HepG2 (cell line): ENCODE measurements around the gene CNNM1. TPM values are rescaled to one million over a fixed set of nuclear protein-coding genes. Genes with fewer than 3 reads are reported as not detected.

Experiments used
- ATAC-seq: fragments of 200-7000 bp; cut with Tn5 transposase; 3 replicates; pipeline ENCODE4 v1.9.1; 2020; ENCODE audit warnings: mild to moderate bottlenecking, moderate library complexity
- BruUV-seq: library from RNA; stranded (reverse); fragments of 400-500 nt; replicated peaks from 2 replicates; lab custom pipeline; 2021; lab: Mats Ljungman, UMichigan
- CTCF ChIA-PET: fragments of 300-600 bp; formaldehyde crosslinking; extraction: SDS; loops from one replicate; lab custom pipeline; 2021; ENCODE audit warnings: low total read pairs, inconsistent platforms, low intra/inter-chr PET ratio; lab: Yijun Ruan, JAX
- POLR2A ChIA-PET: fragments of 350-600 bp; sonication (Branson Sonifier 250); formaldehyde crosslinking; loops from one replicate; lab custom pipeline; 2020; ENCODE audit warnings: antibody characterized with exemption, inconsistent platforms; lab: Yijun Ruan, JAX
- DNase-seq: peaks from one replicate; pipeline ENCODE4 v3.0.0-alpha.2; 2015; ENCODE audit warnings: low spot score
- FAIRE-seq: peaks from 3 replicates; lab custom pipeline; 2011; peaks lifted over from hg19 to GRCh38; lab: Jason Lieb, UNC
- H2AFZ ChIP-seq: one replicate; pipeline ENCODE4 v1.6.1; 2011; ENCODE audit warnings: low read length, inconsistent platforms
- H3K27ac ChIP-seq: fragments of 300-600 bp; 3 replicates; pipeline ENCODE4 v1.8.0; 2011; ENCODE audit warnings: mixed run types, mild to moderate bottlenecking, mixed read lengths, low read length, inconsistent platforms; ENCODE audit not compliant: insufficient read depth; ENCODE audit errors: extremely low read length
- H3K27me3 ChIP-seq, 2 experiments: fragments of 200-600 bp in 1 of 2; 2 replicates in 1 of 2; 3 replicates in 1 of 2; pipeline versions ENCODE4 v1.6.0 to v1.8.0; 2011; ENCODE audit warnings: low read length in 2 of 2, mild to moderate bottlenecking in 2 of 2, moderate library complexity in 2 of 2, inconsistent platforms in 1 of 2; ENCODE audit not compliant: insufficient read depth in 2 of 2, control insufficient read depth in 1 of 2
- H3K36me3 ChIP-seq, 2 experiments: fragments of 200-600 bp in 1 of 2; replicated peaks in 1 of 2; 2 replicates in 1 of 2; 3 replicates in 1 of 2; pipeline versions ENCODE4 v1.5.1 to v1.8.0; 2011; ENCODE audit warnings: low read length in 2 of 2, inconsistent platforms in 1 of 2; ENCODE audit not compliant: insufficient read depth in 2 of 2, control insufficient read depth in 1 of 2
- H3K4me1 ChIP-seq: 2 replicates; pipeline ENCODE4 v1.5.1; 2012; ENCODE audit warnings: low read length, inconsistent platforms; ENCODE audit not compliant: insufficient read depth
- H3K4me2 ChIP-seq: 2 replicates; pipeline ENCODE4 v1.6.0; 2011; ENCODE audit warnings: low read depth, low read length, inconsistent platforms
- H3K4me3 ChIP-seq, 3 experiments: fragments of 200-600 bp in 1 of 3; sonication (generic), shearing (Covaris generic) in 1 of 3; replicated peaks in 1 of 3; 2 replicates each; pipeline ENCODE4 v1.5.1; 2011 to 2016; ENCODE audit warnings: low read length in 3 of 3, inconsistent platforms in 2 of 3, low read depth in 2 of 3, mild to moderate bottlenecking in 2 of 3, control low read depth in 1 of 3, mixed read lengths in 1 of 3; ENCODE audit not compliant: insufficient read depth in 1 of 3
- H3K79me2 ChIP-seq: one replicate; pipeline ENCODE4 v1.6.1; 2011; ENCODE audit warnings: low read length, inconsistent platforms; ENCODE audit not compliant: insufficient read depth
- H3K9ac ChIP-seq: 2 replicates; pipeline ENCODE4 v1.6.0; 2011; ENCODE audit warnings: mild to moderate bottlenecking, low read depth, low read length, inconsistent platforms; ENCODE audit not compliant: insufficient read depth
- H3K9me3 ChIP-seq: 2 replicates; pipeline ENCODE4 v1.5.1; 2012; ENCODE audit warnings: mild to moderate bottlenecking, low read length
- H4K20me1 ChIP-seq: 2 replicates; pipeline ENCODE4 v1.6.0; 2011; ENCODE audit warnings: inconsistent platforms, mild to moderate bottlenecking, low read length, moderate library complexity; ENCODE audit not compliant: insufficient read depth
- CEBPG ChIP-seq: IDR thresholded peaks from 2 replicates; pipeline ENCODE4 v1.6.1; 2016
- EP300 ChIP-seq, 3 experiments: sonication (generic) in 1 of 3; formaldehyde crosslinking in 1 of 3; IDR thresholded peaks; 2 replicates each; pipeline versions ENCODE4 v1.5.1 to v1.6.1; 2011 to 2020; ENCODE audit warnings: low read depth in 2 of 3, low read length in 2 of 3, borderline replicate concordance in 1 of 3, improper control_type of control experiment in 1 of 3, mild to moderate bottlenecking in 1 of 3, missing genetic modification reagents in 1 of 3, moderate library complexity in 1 of 3
- FUBP1 ChIP-seq: sonication (generic); formaldehyde crosslinking; IDR thresholded peaks from 2 replicates; pipeline ENCODE4 v1.5.1; 2020; ENCODE audit warnings: missing genetic modification reagents, mild to moderate bottlenecking, borderline replicate concordance
- HDAC6 ChIP-seq: fragments of 200-600 bp; sonication (generic); IDR thresholded peaks from 2 replicates; pipeline ENCODE4 v1.7.0; 2017; ENCODE audit warnings: mild to moderate bottlenecking, antibody characterized with exemption, low read length, low read depth
- HNF1A ChIP-seq, 2 experiments: sonication (generic) in 1 of 2; formaldehyde crosslinking in 1 of 2; IDR thresholded peaks; 2 replicates each; pipeline versions ENCODE4 v1.4.0 to v1.6.1; 2016 to 2020; ENCODE audit warnings: borderline replicate concordance in 1 of 2, low read depth in 1 of 2, mild to moderate bottlenecking in 1 of 2, missing genetic modification reagents in 1 of 2
- IKZF5 ChIP-seq: IDR thresholded peaks from 2 replicates; pipeline ENCODE4 v1.6.1; 2018; ENCODE audit warnings: missing genetic modification reagents, mild to moderate bottlenecking, missing compliant biosample characterization
- MEF2D ChIP-seq: sonication (generic); formaldehyde crosslinking; IDR thresholded peaks from 2 replicates; pipeline ENCODE4 v1.5.1; 2020; ENCODE audit warnings: mild to moderate bottlenecking, missing genetic modification reagents
- MIER3 ChIP-seq: IDR thresholded peaks from 2 replicates; pipeline ENCODE4 v1.6.1; 2016; ENCODE audit warnings: missing compliant biosample characterization, borderline replicate concordance
- NCOA5 ChIP-seq: sonication (generic); formaldehyde crosslinking; IDR thresholded peaks from 2 replicates; pipeline ENCODE4 v1.4.0; 2020; ENCODE audit warnings: missing genetic modification reagents
- PCBP2 ChIP-seq: fragments of 200-400 bp; formaldehyde crosslinking; optimal IDR thresholded peaks from 2 replicates; pipeline ENCODE3; 2018; ENCODE audit warnings: low read length, low read depth; ENCODE audit not compliant: poor library complexity, severe bottlenecking
- RBAK ChIP-seq: sonication (generic); formaldehyde crosslinking; IDR thresholded peaks from 2 replicates; pipeline ENCODE4 v1.5.1; 2020; ENCODE audit warnings: mild to moderate bottlenecking, missing genetic modification reagents
- SIX1 ChIP-seq: sonication (generic); formaldehyde crosslinking; IDR thresholded peaks from 2 replicates; pipeline ENCODE4 v1.4.0; 2020; ENCODE audit warnings: missing genetic modification reagents, borderline replicate concordance
- TEAD3 ChIP-seq: optimal IDR thresholded peaks from 2 replicates; pipeline ENCODE3; 2016; ENCODE audit warnings: borderline replicate concordance
- ZNF282 ChIP-seq: fragments of 450-650 bp; IDR thresholded peaks from 2 replicates; pipeline ENCODE4 v1.6.1; 2018; ENCODE audit not compliant: partially characterized antibody
- ZZZ3 ChIP-seq: sonication (generic); formaldehyde crosslinking; IDR thresholded peaks from 2 replicates; pipeline ENCODE4 v1.4.0; 2020; ENCODE audit warnings: missing genetic modification reagents, mild to moderate bottlenecking, borderline replicate concordance
- WGBS: methylation state at CpG from one replicate; pipeline ENCODE4 v1.1.6; 2017; ENCODE audit warnings: low lambda C conversion rate; 5-methylcytosine and 5-hydroxymethylcytosine counted together
- in situ Hi-C: cut with HindIII; loops from 2 replicates; pipeline ENCODE4 v1.10.0; 2017; ENCODE audit warnings: low pct_unique_long_range_greater_than_20kb; ENCODE audit not compliant: extremely low pct_ligation_motif_present
- intact Hi-C: fragments of 100-400 bp; cut with micrococcal nuclease; formaldehyde crosslinking; loops from one replicate; pipeline ENCODE4 v1.10.0; 2022; ENCODE audit not compliant: unreplicated experiment
- polyA plus RNA-seq, 8 experiments: library from polyadenylated mRNA; depleted of rRNA in 3 of 8; stranded (reverse) in 7 of 8; unstranded in 1 of 8; fragments of >200 nt; fragmentation: Illumina TruSeq in 4 of 8; extraction: Trizol in 4 of 8; gene quantifications; 2 replicates each; pipeline versions ENCODE4 v1.2.1 to v1.2.3, GENCODE V29; 2011 to 2016; ENCODE audit warnings: low read depth in 4 of 8, missing spikeins in 1 of 8, mixed read lengths in 1 of 8; ENCODE audit not compliant: insufficient read depth in 1 of 8
- total RNA-seq, 5 experiments: library from RNA; depleted of rRNA; stranded (reverse); fragments of >200 nt; fragmentation: Illumina TruSeq; extraction: Trizol; gene quantifications; 2 replicates each; pipeline ENCODE4 v1.2.3, GENCODE V29; 2016; ENCODE audit warnings: low read depth in 1 of 5
- TF ChIP-seq, protein P1 (sequence below): sonication (generic); formaldehyde crosslinking; conservative IDR thresholded peaks from 2 replicates; pipeline ENCODE4 v1.8.0; 2022; ENCODE audit warnings: low read depth, missing genetic modification reagents

Gene CNNM1
- total and polyA plus RNA-seq, 2 of the 13 experiments (the other 11 are each of a cell fraction or from before 2014, with no cell fraction given) = 4.3 to 9.6 TPM

DNA sequence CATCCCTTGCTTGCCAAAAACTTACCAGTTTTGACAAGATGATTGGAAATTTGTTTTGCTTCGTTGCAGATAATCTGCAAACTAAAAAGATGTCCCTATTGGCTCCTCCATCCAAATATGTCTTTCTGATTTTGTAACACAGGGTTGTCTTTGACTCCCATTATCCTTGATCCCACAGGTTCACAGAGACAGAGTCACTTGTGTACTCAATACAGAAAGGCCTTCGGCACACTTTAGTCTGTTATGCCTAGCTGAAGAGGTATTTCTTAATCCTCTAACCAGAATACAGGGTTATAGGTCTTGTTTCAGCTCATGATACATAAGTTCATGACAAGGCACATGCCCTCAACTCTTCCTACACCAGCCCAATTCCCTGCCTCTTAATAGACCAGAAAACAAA, 10.7 kb upstream of the CNNM1 start:
- POLR2A ChIA-PET = no interaction called here
- Histone ChIP-seq H3K79me2 (no peaks in the 10 kb centered on the region), H3K4me3 (no peak overlapping the region), H3K4me2 (peak overlapping the region; percentile 37), H3K4me1 (peaks cover 15% of the 10 kb centered on the region), H3K9me3 (no peaks in the 10 kb centered on the region), H3K27me3 (no peaks in the 10 kb centered on the region), H3K9ac (no peak overlapping the region), H2AFZ (no peak overlapping the region), H3K36me3 (no peaks in the 10 kb centered on the region), H4K20me1 (no peaks in the 10 kb centered on the region), H3K27ac (peak overlapping the region; percentile 47)
- intact Hi-C loops = no loop called here
- in situ Hi-C loops = no loop called here
- no TSS peak for BruUV-seq
- CTCF ChIA-PET = no interaction called here
- DNase-seq = peak; percentile 46
- WGBS = 8% methylated on average over 2 of the region's 2 CpGs
- peak; percentile 95 for ATAC-seq
- peak; percentile 37 for FAIRE-seq
- TF ChIP-seq HDAC6 (no peak), NCOA5 (no peak), ZNF282 (no peak), MEF2D (CRISPR knock-in tag) (no peak), TEAD3 (CRISPR knock-in tag) (peak; percentile 19), FUBP1 (CRISPR knock-in tag) (no peak), PCBP2 (no peak), CEBPG (CRISPR knock-in tag) (peak; percentile 44; the same call in 1 of the 2 replicates), HNF1A (IDR thresholded peaks at IDR 0.05; ENCODE audit: low read depth) (no peak), HNF1A (CRISPR knock-in tag; IDR thresholded peaks at IDR 0.05; ENCODE audit: borderline replicate concordance) (no peak), ZZZ3 (CRISPR knock-in tag) (no peak), IKZF5 (no peak), MIER3 (CRISPR knock-in tag) (no peak), EP300 (IDR thresholded peaks at IDR 0.05; ENCODE audit: low read depth in 2 of 2, low read length in 2 of 2) (peak in 1 of 2 experiments; percentile 33; a peak in 1 of 4 replicates), EP300 (CRISPR knock-in tag; IDR thresholded peaks at IDR 0.05; ENCODE audit: borderline replicate concordance) (no peak), RBAK (no peak), SIX1 (CRISPR knock-in tag) (no peak)
- TF ChIP-seq, protein P1, sequence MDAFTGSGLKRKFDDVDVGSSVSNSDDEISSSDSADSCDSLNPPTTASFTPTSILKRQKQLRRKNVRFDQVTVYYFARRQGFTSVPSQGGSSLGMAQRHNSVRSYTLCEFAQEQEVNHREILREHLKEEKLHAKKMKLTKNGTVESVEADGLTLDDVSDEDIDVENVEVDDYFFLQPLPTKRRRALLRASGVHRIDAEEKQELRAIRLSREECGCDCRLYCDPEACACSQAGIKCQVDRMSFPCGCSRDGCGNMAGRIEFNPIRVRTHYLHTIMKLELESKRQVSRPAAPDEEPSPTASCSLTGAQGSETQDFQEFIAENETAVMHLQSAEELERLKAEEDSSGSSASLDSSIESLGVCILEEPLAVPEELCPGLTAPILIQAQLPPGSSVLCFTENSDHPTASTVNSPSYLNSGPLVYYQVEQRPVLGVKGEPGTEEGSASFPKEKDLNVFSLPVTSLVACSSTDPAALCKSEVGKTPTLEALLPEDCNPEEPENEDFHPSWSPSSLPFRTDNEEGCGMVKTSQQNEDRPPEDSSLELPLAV (CRISPR knock-in tag) = no peak
